Thoracic aorta (tissue), 2 donors: ENCODE measurements around the gene SARS1. TPM values are rescaled to one million over a fixed set of nuclear protein-coding genes. Genes with fewer than 3 reads are reported as not detected.
"Not testable (repeated sequence)": the region's sequence is repeated elsewhere in the genome, so short reads cannot be mapped to it uniquely, and the experiment has no call there.

Experiments used
- ATAC-seq: fragments of 150-250 bp; one replicate; pipeline ENCODE4 v1.8.0; 2017; ENCODE audit warnings: low read depth; ENCODE audit not compliant: insufficient number of reproducible peaks, low FRiP score
- DNase-seq: peaks from one replicate; pipeline ENCODE4 v3.0.0-alpha.2; 2020; ENCODE audit warnings: low spot score
- H3K27ac ChIP-seq, 2 donors: fragments of 200-600 bp; sonication (generic); 1 replicate in 1 of 2; 2 replicates in 1 of 2; pipeline ENCODE4 v1.5.1; 2016; ENCODE audit warnings: mild to moderate bottlenecking in 2 of 2, moderate library complexity in 2 of 2
- H3K27me3 ChIP-seq: fragments of 200-600 bp; sonication (generic); replicated peaks from 2 replicates; pipeline ENCODE4 v1.6.0; 2016; ENCODE audit warnings: mild to moderate bottlenecking; ENCODE audit not compliant: insufficient read depth
- H3K36me3 ChIP-seq: fragments of 200-600 bp; sonication (generic); one replicate; pipeline ENCODE4 v1.5.1; 2016
- H3K4me1 ChIP-seq, 2 donors: fragments of 200-600 bp; sonication (generic); 1 replicate in 1 of 2; 2 replicates in 1 of 2; pipeline versions ENCODE4 v1.5.1 to v1.6.0; 2016; ENCODE audit warnings: low read depth in 2 of 2, mild to moderate bottlenecking in 1 of 2; ENCODE audit not compliant: control insufficient read depth in 1 of 2
- H3K4me3 ChIP-seq: fragments of 200-600 bp; sonication (generic); 2 replicates; pipeline ENCODE4 v1.5.1; 2016; ENCODE audit warnings: mild to moderate bottlenecking
- H3K9me3 ChIP-seq: fragments of 200-600 bp; sonication (generic); 2 replicates; pipeline ENCODE4 v1.5.1; 2016
- CTCF ChIP-seq: fragments of 200-600 bp; sonication (generic); IDR thresholded peaks from one replicate; pipeline ENCODE4 v1.5.1; 2019; ENCODE audit warnings: antibody characterized with exemption
- total RNA-seq, 2 donors: library from RNA; depleted of rRNA; stranded (reverse); fragments of >200 nt; gene quantifications; one replicate each; pipeline versions ENCODE4 v1.1.0 to v1.2.3, GENCODE V29; 2016

Gene SARS1
- total RNA-seq, 2 donors from 2014 or later, result 122 to 137 TPM

GRCh38 chr1:109214695-109215623 lies 1.2 kb downstream of the SARS1 start:
- Histone ChIP-seq H3K4me1 (peaks cover 18 to 38% of the 10 kb centered on the region in 2 donors), H3K27ac (peak overlapping the region; percentile 90 to 93), H3K9me3 (no peaks in the 10 kb centered on the region), H3K4me3 (peak overlapping the region; percentile 99), H3K36me3 (no peaks in the 10 kb centered on the region), H3K27me3 (no peaks in the 10 kb centered on the region)
- ATAC-seq (no peak), DNase-seq (no peak)
- TF ChIP-seq CTCF, result no peak

GRCh38 chr1:109216662-109217061 lies 2.9 kb downstream of the SARS1 start:
- no peaks in the 10 kb centered on the region for H3K27me3 ChIP-seq
- peaks cover 18 to 38% of the 10 kb centered on the region in 2 donors for H3K4me1 ChIP-seq
- DNase-seq, result no peak
- no peak overlapping the region for H3K4me3 ChIP-seq
- TF ChIP-seq CTCF, result no peak
- no peak for ATAC-seq
- peak overlapping the region in 1 of 2 donors; percentile 40 for H3K27ac ChIP-seq
- no peaks in the 10 kb centered on the region for H3K36me3 ChIP-seq
- no peaks in the 10 kb centered on the region for H3K9me3 ChIP-seq

- Histone ChIP-seq H3K4me1 (peaks cover 18 to 35% of the 10 kb centered on the region in 2 donors), H3K27ac (no peak overlapping the region), H3K27me3 (no peaks in the 10 kb centered on the region), H3K4me3 (no peak overlapping the region), H3K36me3 (no peaks in the 10 kb centered on the region), H3K9me3 (no peaks in the 10 kb centered on the region)
- DNase-seq (no peak), ATAC-seq (no peak)
- TF ChIP-seq CTCF, result no peak
Observed at GRCh38 chr1:109218516-109218915, 4.8 kb downstream of the SARS1 start.

GRCh38 chr1:109221201-109221600 lies 7.5 kb downstream of the SARS1 start:
- ATAC-seq, H3K27ac ChIP-seq, H3K36me3 ChIP-seq, DNase-seq, H3K27me3 ChIP-seq, H3K4me3 ChIP-seq, H3K9me3 ChIP-seq: not testable (repeated sequence)
- H3K4me1 ChIP-seq, result peaks cover 11 to 20% of the 10 kb centered on the region in 2 donors

GRCh38 chr1:109225308-109225707 lies 11.6 kb downstream of the SARS1 start:
- Histone ChIP-seq H3K4me3 (no peak overlapping the region), H3K9me3 (no peaks in the 10 kb centered on the region), H3K27ac (no peak overlapping the region), H3K4me1 (no peaks in the 10 kb centered on the region), H3K36me3 (peaks cover 21% of the 10 kb centered on the region), H3K27me3 (no peaks in the 10 kb centered on the region)
- DNase-seq, result no peak
- TF ChIP-seq CTCF, result no peak
- ATAC-seq, result no peak
